PC-3 (cell line): ENCODE data around the gene AFM. TPM values are rescaled to one million over a fixed set of nuclear protein-coding genes. Genes with fewer than 3 reads are reported as not detected.

ENCODE experiments used
- ATAC-seq: fragments of 200-7000 bp; cut with Tn5 transposase; 2 replicates; pipeline ENCODE4 v1.9.1; 2020; ENCODE audit warnings: mild to moderate bottlenecking, moderate library complexity
- BruUV-seq: library from RNA; stranded (reverse); fragments of 400-500 nt; replicated peaks from 2 replicates; lab custom pipeline; 2021; lab: Mats Ljungman, UMichigan
- CTCF ChIA-PET: fragments of 300-600 bp; sonication (Branson Sonifier 250); formaldehyde crosslinking; loops from one replicate; lab custom pipeline; 2022; ENCODE audit warnings: antibody characterized with exemption; lab: Charles Lee
- POLR2A ChIA-PET: fragments of 300-600 bp; sonication (Branson Sonifier 250); formaldehyde crosslinking; loops from one replicate; lab custom pipeline; 2022; ENCODE audit warnings: antibody characterized with exemption; ENCODE audit not compliant: unreplicated experiment; lab: Charles Lee
- DNase-seq: peaks from one replicate; pipeline ENCODE4 v3.0.0-alpha.2; 2015
- H2AFZ ChIP-seq: fragments of 300-600 bp; sonication (generic); 2 replicates; pipeline ENCODE4 v1.6.0; 2016; ENCODE audit warnings: antibody characterized with exemption, low read length
- H3F3A ChIP-seq: fragments of 300-600 bp; sonication (generic); one replicate; pipeline ENCODE4 v1.6.0; 2017; ENCODE audit warnings: antibody characterized with exemption, low read length, control low read depth, mild to moderate bottlenecking; ENCODE audit not compliant: unreplicated experiment
- H3K27ac ChIP-seq: fragments of 300-600 bp; sonication (generic); 2 replicates; pipeline ENCODE4 v1.5.1; 2016; ENCODE audit warnings: mild to moderate bottlenecking, low read length
- H3K27me3 ChIP-seq: fragments of 300-600 bp; sonication (generic); 2 replicates; pipeline ENCODE4 v1.6.1; 2016; ENCODE audit warnings: low read length, mixed read lengths
- H3K36me3 ChIP-seq: fragments of 300-600 bp; sonication (generic); 2 replicates; pipeline ENCODE4 v1.6.1; 2016; ENCODE audit warnings: low read depth, mixed run types, low read length, mixed read lengths
- H3K4me1 ChIP-seq: fragments of 300-600 bp; sonication (generic); 2 replicates; pipeline ENCODE4 v1.5.1; 2016; ENCODE audit warnings: low read length; ENCODE audit not compliant: insufficient read depth
- H3K4me2 ChIP-seq: fragments of 300-600 bp; sonication (generic); 2 replicates; pipeline ENCODE4 v1.6.0; 2016; ENCODE audit warnings: low read length
- H3K4me3 ChIP-seq: fragments of 300-600 bp; sonication (generic); 2 replicates; pipeline ENCODE4 v1.5.1; 2016; ENCODE audit warnings: mild to moderate bottlenecking, low read length, mixed read lengths
- H3K79me2 ChIP-seq: fragments of 300-600 bp; sonication (generic); 2 replicates; pipeline ENCODE4 v1.6.1; 2017; ENCODE audit warnings: low read length, mixed read lengths
- H3K9ac ChIP-seq: fragments of 300-600 bp; sonication (generic); 2 replicates; pipeline ENCODE4 v1.6.0; 2016; ENCODE audit warnings: mild to moderate bottlenecking, low read length
- H3K9me2 ChIP-seq: fragments of 300-600 bp; sonication (generic); replicated peaks from 2 replicates; pipeline ENCODE4 v1.6.1; 2016; ENCODE audit warnings: mixed run types, low read length, mixed read lengths
- H3K9me3 ChIP-seq: fragments of 300-600 bp; sonication (generic); 2 replicates; pipeline ENCODE4 v1.6.1; 2016; ENCODE audit warnings: low read length, mixed read lengths
- H4K20me1 ChIP-seq: fragments of 300-600 bp; sonication (generic); 2 replicates; pipeline ENCODE4 v1.6.1; 2016; ENCODE audit warnings: low read length, mixed read lengths
- EZH2 ChIP-seq: fragments of 300-600 bp; sonication (generic); IDR thresholded peaks from one replicate; pipeline ENCODE4 v1.6.1; 2017; ENCODE audit warnings: antibody characterized with exemption, mild to moderate bottlenecking, low read length; ENCODE audit not compliant: unreplicated experiment
- EZH2phosphoT487 ChIP-seq: fragments of 300-600 bp; sonication (generic); IDR thresholded peaks from 2 replicates; pipeline ENCODE4 v1.6.1; 2018; ENCODE audit warnings: mild to moderate bottlenecking, antibody characterized with exemption, low read length, borderline replicate concordance
- intact Hi-C: fragments of 100-400 bp; cut with micrococcal nuclease; formaldehyde crosslinking; loops from 2 replicates; pipeline ENCODE4 v1.9.0; 2023
- total RNA-seq: library from RNA; depleted of rRNA; stranded (reverse); fragments of >200 nt; gene quantifications from 2 replicates; pipeline ENCODE4 v1.2.3, GENCODE V29; 2014
- TF ChIP-seq, protein P1 (sequence below): fragments of 300-600 bp; sonication (generic); conservative IDR thresholded peaks from 2 replicates; pipeline ENCODE4 v1.5.1; 2017; ENCODE audit warnings: antibody characterized with exemption, low read depth, mild to moderate bottlenecking, low read length

AFM gene
- total RNA-seq, 1 experiment from 2014 or later = not detected

DNA sequence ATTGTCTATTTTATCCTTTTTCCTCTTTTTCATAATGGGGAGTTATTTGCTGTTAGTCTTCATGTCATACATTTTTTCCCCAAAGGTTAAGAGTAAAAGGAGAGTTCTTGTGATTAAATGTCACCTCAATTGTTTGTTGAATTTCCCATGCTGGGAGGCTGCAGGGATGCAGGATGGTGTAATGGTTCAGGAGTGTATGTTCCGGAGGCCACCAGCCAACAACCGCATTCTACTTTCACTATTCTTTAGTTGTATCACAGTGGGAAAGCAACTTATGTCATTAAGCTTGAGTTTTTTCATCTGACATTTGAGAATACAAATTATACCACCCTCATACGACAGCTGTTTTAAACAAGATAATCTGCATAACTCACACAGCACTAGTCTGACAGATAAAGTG is 30.1 kb upstream of the AFM start:
- TF ChIP-seq EZH2 (no peak), EZH2phosphoT487 (no peak)
- TF ChIP-seq, protein P1, sequence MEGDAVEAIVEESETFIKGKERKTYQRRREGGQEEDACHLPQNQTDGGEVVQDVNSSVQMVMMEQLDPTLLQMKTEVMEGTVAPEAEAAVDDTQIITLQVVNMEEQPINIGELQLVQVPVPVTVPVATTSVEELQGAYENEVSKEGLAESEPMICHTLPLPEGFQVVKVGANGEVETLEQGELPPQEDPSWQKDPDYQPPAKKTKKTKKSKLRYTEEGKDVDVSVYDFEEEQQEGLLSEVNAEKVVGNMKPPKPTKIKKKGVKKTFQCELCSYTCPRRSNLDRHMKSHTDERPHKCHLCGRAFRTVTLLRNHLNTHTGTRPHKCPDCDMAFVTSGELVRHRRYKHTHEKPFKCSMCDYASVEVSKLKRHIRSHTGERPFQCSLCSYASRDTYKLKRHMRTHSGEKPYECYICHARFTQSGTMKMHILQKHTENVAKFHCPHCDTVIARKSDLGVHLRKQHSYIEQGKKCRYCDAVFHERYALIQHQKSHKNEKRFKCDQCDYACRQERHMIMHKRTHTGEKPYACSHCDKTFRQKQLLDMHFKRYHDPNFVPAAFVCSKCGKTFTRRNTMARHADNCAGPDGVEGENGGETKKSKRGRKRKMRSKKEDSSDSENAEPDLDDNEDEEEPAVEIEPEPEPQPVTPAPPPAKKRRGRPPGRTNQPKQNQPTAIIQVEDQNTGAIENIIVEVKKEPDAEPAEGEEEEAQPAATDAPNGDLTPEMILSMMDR = no peak
- no peak overlapping the region for H2AFZ ChIP-seq
- no peak for DNase-seq
- no peak overlapping the region for H3K9ac ChIP-seq
- H3K9me2 ChIP-seq = no peaks in the 10 kb centered on the region
- no TSS peak for BruUV-seq
- H3K27me3 ChIP-seq = peaks cover 30% of the 10 kb centered on the region
- no peaks in the 10 kb centered on the region for H3K9me3 ChIP-seq
- peaks cover 11% of the 10 kb centered on the region; the same call in 1 of the 2 replicates for H3K4me1 ChIP-seq
- no peak overlapping the region for H3K4me3 ChIP-seq
- no peak overlapping the region for H3K27ac ChIP-seq
- no peaks in the 10 kb centered on the region for H4K20me1 ChIP-seq
- ChIA-PET CTCF (no interaction called here), POLR2A (no interaction called here)
- no peak overlapping the region for H3K4me2 ChIP-seq
- no peaks in the 10 kb centered on the region for H3K36me3 ChIP-seq
- intact Hi-C loops = no loop called here
- H3K79me2 ChIP-seq = no peaks in the 10 kb centered on the region
- no peaks in the 10 kb centered on the region for H3F3A ChIP-seq
- ATAC-seq = no peak

DNA sequence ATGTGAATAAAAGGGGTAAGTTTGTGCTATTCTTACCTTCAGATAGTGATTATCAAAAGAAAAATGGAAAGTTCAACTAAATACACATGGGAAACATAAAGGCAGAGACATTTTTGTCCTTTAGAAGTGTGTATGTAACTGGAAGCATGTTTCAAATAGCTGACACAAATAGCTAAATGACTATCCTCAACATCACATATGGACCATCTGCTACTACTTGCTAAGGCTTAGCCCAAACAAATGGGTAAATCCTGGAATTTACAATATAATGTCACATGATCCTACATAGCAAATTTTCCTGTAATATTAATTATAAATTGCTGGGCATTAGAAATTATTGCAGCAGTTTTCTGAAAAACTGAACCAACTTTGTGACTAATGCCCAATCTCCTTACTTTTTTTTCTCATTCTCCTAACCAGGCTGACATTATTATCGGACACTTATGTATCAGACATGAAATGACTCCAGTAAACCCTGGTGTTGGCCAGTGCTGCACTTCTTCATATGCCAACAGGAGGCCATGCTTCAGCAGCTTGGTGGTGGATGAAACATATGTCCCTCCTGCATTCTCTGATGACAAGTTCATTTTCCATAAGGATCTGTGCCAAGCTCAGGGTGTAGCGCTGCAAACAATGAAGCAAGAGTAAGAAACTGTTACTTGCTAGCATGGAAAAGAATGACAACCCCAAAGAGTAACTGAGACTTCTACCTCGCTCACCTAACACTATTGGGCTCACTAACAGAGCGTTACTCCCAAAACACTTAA is 29.4 kb upstream of the AFM start:
- ChIA-PET POLR2A (no interaction called here), CTCF (no interaction called here)
- Histone ChIP-seq H3K36me3 (no peaks in the 10 kb centered on the region), H3K4me3 (no peak overlapping the region), H3K79me2 (no peaks in the 10 kb centered on the region), H3F3A (no peaks in the 10 kb centered on the region), H2AFZ (no peak overlapping the region), H3K4me1 (peaks cover 11% of the 10 kb centered on the region; the same call in 1 of the 2 replicates), H4K20me1 (no peaks in the 10 kb centered on the region), H3K9ac (no peak overlapping the region), H3K9me3 (no peaks in the 10 kb centered on the region), H3K27me3 (peaks cover 36% of the 10 kb centered on the region), H3K27ac (no peak overlapping the region), H3K4me2 (no peak overlapping the region), H3K9me2 (no peaks in the 10 kb centered on the region)
- BruUV-seq = no TSS peak
- TF ChIP-seq EZH2 (no peak), EZH2phosphoT487 (no peak)
- TF ChIP-seq, protein P1 = no peak
- ATAC-seq (no peak), DNase-seq (no peak)
- intact Hi-C loops = no loop called here

DNA sequence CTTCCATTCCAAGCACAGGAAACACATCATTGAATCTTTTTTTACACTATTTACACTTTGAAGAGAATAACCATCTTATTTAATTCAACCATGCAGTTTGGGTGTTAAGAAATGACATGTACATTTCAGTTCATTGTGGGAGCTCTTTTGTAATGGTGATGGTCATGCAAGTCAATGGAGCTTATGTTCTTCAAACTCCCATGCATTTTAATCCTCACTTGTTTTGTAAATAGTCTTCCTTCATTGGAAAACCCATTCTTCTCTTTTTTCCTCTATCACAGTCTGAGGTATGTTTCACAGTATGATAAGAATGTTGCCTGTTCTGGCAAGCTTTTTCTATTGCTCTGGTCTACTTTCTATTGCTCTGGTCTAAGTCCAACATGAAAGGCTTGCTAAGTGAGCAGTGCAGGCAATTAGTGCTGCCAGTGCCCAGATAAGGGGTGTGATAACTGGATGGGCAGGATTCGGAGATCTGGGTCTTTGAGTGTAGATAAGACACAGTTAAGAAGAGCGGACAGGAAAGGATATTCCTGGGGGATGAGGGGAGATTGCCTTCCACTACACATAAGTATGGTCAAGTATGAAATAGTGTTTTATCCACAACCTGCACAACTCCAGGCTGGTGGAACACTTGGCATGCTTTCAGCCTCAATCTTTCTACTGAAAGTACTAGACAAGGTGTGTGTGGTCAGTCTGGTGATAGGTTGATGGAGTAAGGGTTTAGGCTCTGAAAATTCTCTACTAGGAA is 28.4 kb upstream of the AFM start:
- Histone ChIP-seq H3K9me2 (no peaks in the 10 kb centered on the region), H3F3A (no peaks in the 10 kb centered on the region), H2AFZ (no peak overlapping the region), H3K9me3 (no peaks in the 10 kb centered on the region), H3K27me3 (peaks cover 38% of the 10 kb centered on the region), H3K4me2 (no peak overlapping the region), H3K9ac (no peak overlapping the region), H4K20me1 (no peaks in the 10 kb centered on the region), H3K27ac (no peak overlapping the region), H3K36me3 (no peaks in the 10 kb centered on the region), H3K4me1 (peaks cover 11% of the 10 kb centered on the region; the same call in 1 of the 2 replicates), H3K4me3 (no peak overlapping the region), H3K79me2 (no peaks in the 10 kb centered on the region)
- CTCF ChIA-PET = no interaction called here
- no TSS peak for BruUV-seq
- intact Hi-C loops = no loop called here
- ATAC-seq = no peak
- TF ChIP-seq EZH2 = no peak
- TF ChIP-seq, protein P1 = no peak
- no peak for TF ChIP-seq EZH2phosphoT487
- no peak for DNase-seq
- POLR2A ChIA-PET = no interaction called here
